ENCODE data around the gene RBAK. TPM values are rescaled to one million over a fixed set of nuclear protein-coding genes. Genes with fewer than 3 reads are reported as not detected.
"Not testable (repeated sequence)": the region's sequence is repeated elsewhere in the genome, so short reads cannot be mapped to it uniquely, and the experiment has no call there.

Gene RBAK
- total RNA-seq, 2 donors from 2014 or later = 8.3 to 15.9 TPM

DNA sequence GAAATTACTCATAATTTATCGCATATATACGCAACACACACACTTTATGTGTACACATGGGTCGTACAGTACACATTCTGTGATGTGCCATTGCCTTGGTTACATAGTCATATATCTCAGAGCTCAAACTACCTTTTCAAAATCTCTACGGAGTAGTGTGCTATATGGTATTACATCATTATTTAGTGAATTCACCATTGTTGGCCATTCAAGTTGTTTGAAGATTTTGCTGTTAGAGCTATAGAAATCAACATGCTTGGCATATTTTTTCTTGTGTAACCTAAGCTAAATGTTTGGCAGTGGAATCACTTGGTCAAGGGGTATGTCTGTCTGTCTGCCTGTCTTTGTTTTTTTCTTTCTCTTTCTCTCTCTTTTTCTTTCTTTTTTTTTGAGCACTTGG is 44.7 kb upstream of the RBAK start:
- TF ChIP-seq CTCF (IDR thresholded peaks at IDR 0.05) = no peak
- no peak overlapping the region for H3K4me3 ChIP-seq
- H3K9me3 ChIP-seq = no peaks in the 10 kb centered on the region
- no peak overlapping the region for H3K27ac ChIP-seq
- H3K27me3 ChIP-seq (replicated peaks; ENCODE audit: insufficient read depth) = no peaks in the 10 kb centered on the region
- no peaks in the 10 kb centered on the region for H3K4me1 ChIP-seq (ENCODE audit: control insufficient read depth in 1 of 2, low read depth in 2 of 2)
- no peak for ATAC-seq (ENCODE audit: insufficient number of reproducible peaks, low FRiP score, low read depth)
- DNase-seq (ENCODE audit: low spot score) = no peak
- H3K36me3 ChIP-seq = peaks cover 19% of the 10 kb centered on the region

GRCh38 chr7:5001911-5002310 is 43.7 kb upstream of the RBAK start:
- Histone ChIP-seq H3K4me3 (no peak overlapping the region), H3K27ac (no peak overlapping the region), H3K4me1 (ENCODE audit: control insufficient read depth in 1 of 2, low read depth in 2 of 2) (no peaks in the 10 kb centered on the region), H3K9me3 (no peaks in the 10 kb centered on the region), H3K27me3 (replicated peaks; ENCODE audit: insufficient read depth) (no peaks in the 10 kb centered on the region), H3K36me3 (peaks cover 14% of the 10 kb centered on the region)
- no peak for DNase-seq (ENCODE audit: low spot score)
- no peak for TF ChIP-seq CTCF (IDR thresholded peaks at IDR 0.05)
- no peak for ATAC-seq (ENCODE audit: insufficient number of reproducible peaks, low FRiP score, low read depth)

DNA sequence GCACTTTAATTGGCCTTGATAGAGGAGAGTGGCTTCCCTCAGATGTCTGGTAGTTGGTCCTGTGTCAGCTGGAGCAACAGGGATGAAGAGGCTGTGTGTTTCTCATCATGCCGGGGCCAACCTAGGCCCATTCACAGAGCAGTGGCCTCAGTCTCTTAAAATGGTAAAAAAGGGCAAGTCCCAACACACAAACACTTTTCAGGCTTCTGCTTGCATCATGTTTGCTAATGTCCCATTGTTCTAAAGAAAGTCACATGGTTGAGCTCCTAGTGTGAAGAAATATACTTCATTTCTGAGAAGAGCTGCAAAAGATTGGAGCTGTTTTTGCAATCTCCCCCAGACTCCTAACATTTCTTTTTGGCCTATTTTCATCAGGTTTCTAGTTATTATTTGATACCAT is 40.6 kb upstream of the RBAK start:
- Histone ChIP-seq H3K36me3 (peaks cover 6% of the 10 kb centered on the region), H3K27ac (no peak overlapping the region), H3K27me3 (replicated peaks; ENCODE audit: insufficient read depth) (no peaks in the 10 kb centered on the region), H3K4me1 (ENCODE audit: control insufficient read depth in 1 of 2, low read depth in 2 of 2) (no peaks in the 10 kb centered on the region), H3K9me3 (no peaks in the 10 kb centered on the region), H3K4me3 (no peak overlapping the region)
- ATAC-seq (ENCODE audit: insufficient number of reproducible peaks, low FRiP score, low read depth) = no peak
- no peak for DNase-seq (ENCODE audit: low spot score)
- no peak for TF ChIP-seq CTCF (IDR thresholded peaks at IDR 0.05)

DNA sequence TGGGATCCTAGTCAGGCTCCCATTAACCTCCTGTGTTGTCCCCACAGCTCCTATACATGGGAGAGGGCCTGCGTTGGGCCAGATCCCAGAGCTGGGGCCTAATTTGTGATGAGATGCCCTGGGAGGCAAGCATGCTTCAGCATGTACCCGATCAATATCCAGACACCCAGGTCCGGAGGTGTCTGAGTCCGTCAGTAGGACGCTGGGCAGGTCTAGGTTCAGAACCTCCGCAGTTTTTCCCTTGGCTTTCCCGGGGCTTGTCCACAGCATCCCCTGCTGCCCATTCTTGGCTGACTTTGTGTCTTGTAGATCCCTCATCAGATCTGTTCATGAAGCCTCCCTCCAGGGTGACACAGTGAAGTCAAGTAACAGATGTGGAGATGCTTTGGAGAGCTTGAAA is 32.7 kb upstream of the RBAK start:
- Histone ChIP-seq H3K36me3 (peaks cover 10% of the 10 kb centered on the region), H3K27ac (no peak overlapping the region), H3K4me3 (no peak overlapping the region), H3K27me3 (replicated peaks; ENCODE audit: insufficient read depth) (no peaks in the 10 kb centered on the region), H3K9me3 (no peaks in the 10 kb centered on the region), H3K4me1 (ENCODE audit: control insufficient read depth in 1 of 2, low read depth in 2 of 2) (no peaks in the 10 kb centered on the region)
- ATAC-seq (ENCODE audit: insufficient number of reproducible peaks, low FRiP score, low read depth) = no peak
- TF ChIP-seq CTCF (IDR thresholded peaks at IDR 0.05) = no peak
- no peak for DNase-seq (ENCODE audit: low spot score)

DNA sequence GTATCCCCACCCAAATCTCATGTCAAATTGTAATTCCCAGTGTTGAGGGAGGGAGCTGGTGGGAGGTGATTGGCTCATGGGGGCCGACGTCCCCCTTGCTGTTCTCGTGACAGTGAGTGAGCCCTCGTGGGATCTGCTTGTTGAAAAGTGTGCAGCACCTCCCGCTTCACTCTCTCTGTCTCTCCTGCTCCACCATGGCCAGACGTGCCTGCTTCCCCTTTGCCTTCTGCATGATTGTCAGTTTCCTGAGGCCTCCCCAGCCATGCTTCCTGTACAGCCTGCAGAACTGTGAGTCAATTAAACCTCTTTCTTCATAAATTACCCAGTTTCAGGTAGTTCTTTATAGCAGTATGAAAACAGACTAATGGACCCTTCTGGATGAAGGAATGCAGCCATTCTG is 29.7 kb upstream of the RBAK start:
- not testable (repeated sequence) for H3K4me1 ChIP-seq (ENCODE audit: control insufficient read depth in 1 of 2, low read depth in 2 of 2); H3K27me3 ChIP-seq (replicated peaks; ENCODE audit: insufficient read depth); ATAC-seq (ENCODE audit: insufficient number of reproducible peaks, low FRiP score, low read depth); DNase-seq (ENCODE audit: low spot score); H3K4me3 ChIP-seq; H3K9me3 ChIP-seq; H3K36me3 ChIP-seq; H3K27ac ChIP-seq

GRCh38 chr7:5017626-5018025 is 28.0 kb upstream of the RBAK start:
- H3K36me3 ChIP-seq = not testable (repeated sequence)

More at GRCh38 chr7:5017626-5018025, 28.0 kb upstream of the RBAK start:
- H3K9me3 ChIP-seq; H3K4me1 ChIP-seq (ENCODE audit: control insufficient read depth in 1 of 2, low read depth in 2 of 2); H3K27me3 ChIP-seq (replicated peaks; ENCODE audit: insufficient read depth); H3K4me3 ChIP-seq; DNase-seq (ENCODE audit: low spot score); H3K27ac ChIP-seq; ATAC-seq (ENCODE audit: insufficient number of reproducible peaks, low FRiP score, low read depth): not testable (repeated sequence)

All from thoracic aorta (tissue), 2 donors.